Immature natural killer cell (primary cell): ENCODE results near the gene SEH1L. TPM values are rescaled to one million over a fixed set of nuclear protein-coding genes. Genes with fewer than 3 reads are reported as not detected.

Source experiments
- DNase-seq, 3 donors: peaks; one replicate each; pipeline ENCODE4 v3.0.0; 2022; ENCODE audit warnings: mixed read lengths in 1 of 3
- H3K27ac Mint-ChIP-seq, 6 donors: one replicate each; pipeline ENCODE4 v1.8.0; 2020; ENCODE audit warnings: mixed read lengths in 6 of 6, mild to moderate bottlenecking in 5 of 6, inconsistent platforms in 4 of 6, moderate library complexity in 3 of 6
- H3K27me3 Mint-ChIP-seq, 3 donors: one replicate each; pipeline ENCODE4 v1.8.0; 2020 to 2021; ENCODE audit warnings: low read depth in 3 of 3, mild to moderate bottlenecking in 3 of 3, mixed read lengths in 3 of 3, moderate library complexity in 3 of 3, inconsistent platforms in 1 of 3
- H3K36me3 Mint-ChIP-seq, 3 donors: one replicate each; pipeline ENCODE4 v1.8.0; 2020; ENCODE audit warnings: mixed read lengths in 3 of 3, inconsistent platforms in 2 of 3, mild to moderate bottlenecking in 2 of 3
- H3K4me1 Mint-ChIP-seq, 2 donors: one replicate each; pipeline ENCODE4 v1.8.0; 2020; ENCODE audit warnings: inconsistent platforms in 2 of 2, mild to moderate bottlenecking in 2 of 2, mixed read lengths in 2 of 2, moderate library complexity in 1 of 2
- H3K4me3 Mint-ChIP-seq, 5 donors: one replicate each; pipeline ENCODE4 v1.8.0; 2020; ENCODE audit warnings: mild to moderate bottlenecking in 5 of 5, mixed read lengths in 5 of 5, inconsistent platforms in 3 of 5, moderate library complexity in 3 of 5
- H3K9me3 Mint-ChIP-seq, 6 donors: one replicate each; pipeline ENCODE4 v1.8.0; 2020; ENCODE audit warnings: mild to moderate bottlenecking in 6 of 6, mixed read lengths in 6 of 6, inconsistent platforms in 4 of 6, moderate library complexity in 3 of 6
- polyA plus RNA-seq, 3 donors: library from polyadenylated mRNA; unstranded; fragments of 300-500 nt; fragmentation: Illumina TruSeq; gene quantifications; one replicate each; pipeline ENCODE4 v1.2.3, GENCODE V29; 2021

Gene SEH1L
- polyA plus RNA-seq, 3 donors from 2014 or later = 18.2 to 32.8 (median 25.6) TPM

- H3K27me3 Mint-ChIP-seq = peaks cover 12 to 21% (median 19%) of the 10 kb centered on the region in 3 donors
- H3K9me3 Mint-ChIP-seq = no peaks in the 10 kb centered on the region
- peaks cover 0 to 4% (median 3%) of the 10 kb centered on the region in 3 donors for H3K36me3 Mint-ChIP-seq
- H3K4me1 Mint-ChIP-seq = peaks cover 25 to 26% of the 10 kb centered on the region in 2 donors
- no peak overlapping the region for H3K27ac Mint-ChIP-seq
- H3K4me3 Mint-ChIP-seq = no peak overlapping the region
- DNase-seq = no peak
These were observed 19.6 kb upstream of the SEH1L start for GRCh38 chr18:12928206-12928605.

- H3K27me3 Mint-ChIP-seq = peaks cover 12 to 21% (median 19%) of the 10 kb centered on the region in 3 donors
- peaks cover 0 to 4% (median 3%) of the 10 kb centered on the region in 3 donors for H3K36me3 Mint-ChIP-seq
- no peaks in the 10 kb centered on the region for H3K9me3 Mint-ChIP-seq
- peaks cover 25 to 26% of the 10 kb centered on the region in 2 donors for H3K4me1 Mint-ChIP-seq
- H3K27ac Mint-ChIP-seq = peak overlapping the region in 2 of 6 donors; percentile 16 to 42
- peak overlapping the region in 2 of 5 donors; percentile 10 to 38 for H3K4me3 Mint-ChIP-seq
- no peak for DNase-seq
These were observed 19.2 kb upstream of the SEH1L start for GRCh38 chr18:12928641-12929040.

- no peaks in the 10 kb centered on the region for H3K9me3 Mint-ChIP-seq
- H3K27ac Mint-ChIP-seq = peak overlapping the region in 5 of 6 donors; percentile 14 to 81 (median 62)
- peaks cover 12 to 22% (median 18%) of the 10 kb centered on the region in 3 donors for H3K27me3 Mint-ChIP-seq
- peak; percentile 51 to 71 (median 68) for DNase-seq
- H3K4me3 Mint-ChIP-seq = peak overlapping the region; percentile 5 to 71 (median 13)
- peaks cover 0 to 4% (median 3%) of the 10 kb centered on the region in 3 donors for H3K36me3 Mint-ChIP-seq
- peaks cover 30 to 31% of the 10 kb centered on the region in 2 donors for H3K4me1 Mint-ChIP-seq
These were observed 18.2 kb upstream of the SEH1L start for GRCh38 chr18:12929477-12930083.

- no peaks in the 10 kb centered on the region for H3K9me3 Mint-ChIP-seq
- no peak for DNase-seq
- peak overlapping the region in 2 of 6 donors; percentile 78 to 81 for H3K27ac Mint-ChIP-seq
- H3K36me3 Mint-ChIP-seq = no peaks in the 10 kb centered on the region
- H3K27me3 Mint-ChIP-seq = peaks cover 12 to 16% (median 15%) of the 10 kb centered on the region in 3 donors
- H3K4me1 Mint-ChIP-seq = peaks cover 32 to 33% of the 10 kb centered on the region in 2 donors
- peak overlapping the region in 1 of 5 donors; percentile 71 for H3K4me3 Mint-ChIP-seq
These were observed 17.4 kb upstream of the SEH1L start for GRCh38 chr18:12930376-12930775.

DNA sequence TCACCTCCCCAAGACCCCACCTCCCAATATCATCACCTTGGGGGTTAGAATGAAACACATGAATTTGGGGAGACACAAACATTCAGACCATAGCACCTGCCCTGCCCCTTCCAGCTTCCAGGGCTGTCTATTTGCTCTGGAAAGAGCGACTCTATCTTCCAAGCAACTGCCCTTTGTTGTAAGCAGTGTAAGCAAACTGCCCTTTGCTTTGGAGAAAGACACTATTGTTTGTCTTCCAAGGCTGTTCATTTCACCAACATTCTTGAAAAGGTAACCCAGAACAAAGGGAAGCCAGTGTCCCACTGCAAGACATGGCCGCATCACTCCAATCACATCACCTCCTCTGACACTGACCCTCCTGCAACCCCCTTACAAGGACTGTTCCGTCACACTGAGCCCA is 16.9 kb upstream of the SEH1L start:
- peaks cover 32 to 33% of the 10 kb centered on the region in 2 donors for H3K4me1 Mint-ChIP-seq
- H3K27me3 Mint-ChIP-seq = peaks cover 12 to 17% (median 15%) of the 10 kb centered on the region in 3 donors
- no peak overlapping the region for H3K27ac Mint-ChIP-seq

GRCh38 chr18:12933327-12933726 is 14.5 kb upstream of the SEH1L start:
- no peaks in the 10 kb centered on the region for H3K36me3 Mint-ChIP-seq
- peaks cover 31 to 32% of the 10 kb centered on the region in 2 donors for H3K4me1 Mint-ChIP-seq
- no peak overlapping the region for H3K27ac Mint-ChIP-seq
- no peak for DNase-seq
- no peaks in the 10 kb centered on the region for H3K9me3 Mint-ChIP-seq
- H3K27me3 Mint-ChIP-seq = peaks cover 8 to 17% (median 10%) of the 10 kb centered on the region in 3 donors
- H3K4me3 Mint-ChIP-seq = no peak overlapping the region

More for the DNA sequence above, 16.9 kb upstream of the SEH1L start:
- H3K4me3 Mint-ChIP-seq = no peak overlapping the region
- H3K36me3 Mint-ChIP-seq = no peaks in the 10 kb centered on the region
- no peak for DNase-seq
- H3K9me3 Mint-ChIP-seq = no peaks in the 10 kb centered on the region

GRCh38 chr18:12934454-12935071 is 13.2 kb upstream of the SEH1L start:
- peaks cover 19 to 21% of the 10 kb centered on the region in 2 donors for H3K4me1 Mint-ChIP-seq
- H3K4me3 Mint-ChIP-seq = peak overlapping the region in 2 of 5 donors; percentile 4 to 64
- H3K36me3 Mint-ChIP-seq = no peaks in the 10 kb centered on the region
- no peaks in the 10 kb centered on the region for H3K9me3 Mint-ChIP-seq
- H3K27ac Mint-ChIP-seq = peak overlapping the region in 2 of 6 donors; percentile 19 to 39
- peaks cover 9 to 17% (median 10%) of the 10 kb centered on the region in 3 donors for H3K27me3 Mint-ChIP-seq
- DNase-seq = peak; percentile 78 to 83 (median 81)

GRCh38 chr18:12939162-12939561 is 8.6 kb upstream of the SEH1L start:
- H3K4me3 Mint-ChIP-seq = no peak overlapping the region
- DNase-seq = no peak
- peaks cover 6 to 7% of the 10 kb centered on the region in 2 donors for H3K4me1 Mint-ChIP-seq
- H3K27me3 Mint-ChIP-seq = peaks cover 5 to 7% (median 7%) of the 10 kb centered on the region in 3 donors
- H3K27ac Mint-ChIP-seq = no peak overlapping the region
- H3K36me3 Mint-ChIP-seq = no peaks in the 10 kb centered on the region
- no peaks in the 10 kb centered on the region for H3K9me3 Mint-ChIP-seq

DNA sequence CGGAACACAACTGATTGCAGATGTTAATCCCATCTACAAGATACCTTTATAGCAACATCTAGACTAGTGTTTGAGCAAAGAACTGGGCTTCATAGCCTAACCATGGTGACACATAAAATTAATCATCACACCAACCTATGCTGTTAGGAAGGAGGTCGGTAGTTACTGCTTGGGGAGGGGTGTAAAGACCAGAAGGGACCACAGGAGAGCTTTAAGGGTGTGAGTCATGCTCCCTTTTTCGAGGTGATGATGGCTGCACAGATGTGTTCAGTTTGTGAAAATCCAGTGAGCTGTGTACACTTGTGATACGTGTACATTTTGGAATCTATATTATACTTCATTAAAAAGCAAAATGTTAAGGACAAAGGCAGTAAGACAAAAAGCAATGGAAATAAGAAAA is 4.6 kb upstream of the SEH1L start:
- peaks cover 8 to 12% (median 10%) of the 10 kb centered on the region in 3 donors for H3K27me3 Mint-ChIP-seq
- no peaks in the 10 kb centered on the region for H3K9me3 Mint-ChIP-seq
- H3K4me3 Mint-ChIP-seq = no peak overlapping the region
- no peaks in the 10 kb centered on the region for H3K36me3 Mint-ChIP-seq
- H3K27ac Mint-ChIP-seq = no peak overlapping the region
- DNase-seq = no peak
- H3K4me1 Mint-ChIP-seq = peaks cover 13 to 15% of the 10 kb centered on the region in 2 donors

GRCh38 chr18:12944709-12945108 is 3.1 kb upstream of the SEH1L start:
- peaks cover 21 to 23% of the 10 kb centered on the region in 2 donors for H3K4me1 Mint-ChIP-seq
- peak overlapping the region in 1 of 6 donors; percentile 7 for H3K27ac Mint-ChIP-seq
- H3K27me3 Mint-ChIP-seq = peaks cover 12 to 20% (median 18%) of the 10 kb centered on the region in 3 donors
- H3K4me3 Mint-ChIP-seq = peak overlapping the region in 1 of 5 donors; percentile 38
- no peaks in the 10 kb centered on the region for H3K36me3 Mint-ChIP-seq
- no peak for DNase-seq
- no peaks in the 10 kb centered on the region for H3K9me3 Mint-ChIP-seq

- peak overlapping the region; percentile 95 to 99 (median 98) for H3K27ac Mint-ChIP-seq
- H3K27me3 Mint-ChIP-seq = peaks cover 10 to 21% (median 21%) of the 10 kb centered on the region in 3 donors
- peak overlapping the region; percentile 92 to 99 (median 99) for H3K4me3 Mint-ChIP-seq
- no peaks in the 10 kb centered on the region for H3K36me3 Mint-ChIP-seq
- no peaks in the 10 kb centered on the region for H3K9me3 Mint-ChIP-seq
- peaks cover 21 to 26% of the 10 kb centered on the region in 2 donors for H3K4me1 Mint-ChIP-seq
- DNase-seq = no peak
These were observed 1.1 kb upstream of the SEH1L start for GRCh38 chr18:12946549-12947284.

DNA sequence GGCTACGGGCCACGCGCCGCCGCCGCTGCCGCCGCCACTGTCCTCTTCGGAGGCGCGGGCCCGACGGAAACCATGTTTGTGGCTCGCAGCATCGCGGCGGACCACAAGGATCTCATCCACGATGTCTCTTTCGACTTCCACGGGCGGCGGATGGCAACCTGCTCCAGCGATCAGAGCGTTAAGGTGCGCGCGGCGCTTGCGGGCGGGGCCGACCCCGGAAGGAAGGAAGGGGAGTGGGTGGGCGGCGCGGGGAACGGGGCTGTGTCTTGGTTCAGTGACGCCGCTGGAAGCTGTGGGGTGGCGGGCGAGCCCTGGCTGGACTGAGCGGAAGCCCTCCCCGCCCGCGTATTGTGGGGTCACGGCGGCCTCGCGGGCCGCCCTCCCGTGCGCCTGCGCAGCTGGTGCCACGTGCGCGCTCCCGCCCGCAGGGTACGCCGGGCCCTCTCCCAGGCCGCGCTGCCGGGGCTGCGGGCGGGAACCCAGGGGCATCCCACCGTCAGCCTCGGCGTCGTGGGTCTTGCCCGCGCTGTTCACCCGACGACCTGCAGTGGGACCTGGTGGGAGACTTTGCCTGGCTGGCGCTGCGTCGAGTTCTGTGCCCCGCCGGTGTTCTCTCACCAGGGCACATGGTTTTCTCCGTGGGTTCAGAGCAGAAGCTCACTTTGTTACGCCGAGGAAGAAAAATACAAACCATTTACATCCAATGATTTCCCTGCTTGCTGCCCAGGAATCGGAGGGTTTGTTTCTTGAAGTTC is 416 bp downstream of the SEH1L start:
- DNase-seq = peak; percentile 98 to 99 (median 99)
- H3K27ac Mint-ChIP-seq = peak overlapping the region; percentile 93 to 99 (median 96)
- peak overlapping the region; percentile 92 to 99 (median 99) for H3K4me3 Mint-ChIP-seq
- H3K27me3 Mint-ChIP-seq = peaks cover 10 to 21% (median 21%) of the 10 kb centered on the region in 3 donors
- H3K4me1 Mint-ChIP-seq = peaks cover 21 to 26% of the 10 kb centered on the region in 2 donors
- H3K36me3 Mint-ChIP-seq = peaks cover 0 to 4% (median 0%) of the 10 kb centered on the region in 3 donors
- H3K9me3 Mint-ChIP-seq = no peaks in the 10 kb centered on the region

DNA sequence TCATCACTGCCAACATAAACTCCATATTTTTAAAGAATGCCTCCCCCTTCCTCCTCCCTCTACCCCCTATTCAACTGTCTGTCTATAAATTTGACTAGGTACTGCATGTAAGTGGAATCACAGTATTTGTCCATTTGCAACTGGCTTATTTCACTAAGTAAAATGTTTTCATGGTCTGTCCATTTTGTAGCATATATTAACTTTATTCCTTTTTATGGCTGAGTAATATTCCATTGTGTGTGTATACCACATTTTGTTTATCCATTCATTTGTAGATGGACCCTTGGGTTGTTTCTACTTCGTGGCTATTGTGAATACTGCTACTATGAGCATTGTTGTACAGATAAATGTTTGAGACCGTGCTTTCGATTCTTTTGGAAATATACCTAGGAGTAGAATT is 10.7 kb downstream of the SEH1L start:
- H3K9me3 Mint-ChIP-seq = no peaks in the 10 kb centered on the region
- no peaks in the 10 kb centered on the region for H3K27me3 Mint-ChIP-seq
- no peak overlapping the region for H3K27ac Mint-ChIP-seq
- DNase-seq = no peak
- H3K4me3 Mint-ChIP-seq = no peak overlapping the region
- H3K4me1 Mint-ChIP-seq = no peaks in the 10 kb centered on the region
- peaks cover 15 to 33% (median 20%) of the 10 kb centered on the region in 3 donors for H3K36me3 Mint-ChIP-seq
